Left hindlimb (tissue), 1 donor: Measurements from ENCODE around the gene SORBS2.

ENCODE experiments used
- DNase-seq: peaks from one replicate; pipeline ENCODE4 v3.0.0-alpha.2; 2018

The SORBS2 gene

DNA sequence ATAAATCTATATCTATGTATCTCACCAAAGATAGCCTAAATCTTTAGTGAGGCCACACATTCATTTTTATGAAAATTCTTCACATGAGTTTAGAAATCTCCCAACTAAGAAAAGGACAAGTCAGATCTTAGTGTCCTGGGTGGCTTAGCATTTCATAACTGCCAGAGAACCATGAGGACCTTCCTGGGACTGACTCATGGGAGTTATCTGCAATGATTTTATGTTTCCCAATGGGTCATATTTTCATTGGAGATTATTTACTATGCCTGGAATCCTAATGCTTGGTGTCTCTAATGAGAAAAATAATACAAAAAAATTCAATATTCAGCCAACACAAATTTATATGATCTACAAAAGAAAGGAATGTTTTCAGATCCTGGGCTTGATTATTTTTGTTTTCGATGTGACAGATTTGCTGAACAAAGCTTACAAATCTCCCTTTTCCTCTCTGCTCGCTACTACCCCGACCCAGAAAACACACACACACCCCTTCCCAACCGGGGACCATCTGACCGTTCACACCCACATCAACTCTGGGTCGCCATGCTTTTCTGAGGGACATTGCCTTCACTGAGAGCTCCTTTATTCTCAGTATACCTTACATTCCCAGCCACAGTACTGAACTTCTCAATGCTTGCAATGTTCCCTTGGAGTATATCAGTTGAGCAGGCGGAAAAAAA is 40.1 kb downstream of the SORBS2 start:
- DNase-seq, result no peak

DNA sequence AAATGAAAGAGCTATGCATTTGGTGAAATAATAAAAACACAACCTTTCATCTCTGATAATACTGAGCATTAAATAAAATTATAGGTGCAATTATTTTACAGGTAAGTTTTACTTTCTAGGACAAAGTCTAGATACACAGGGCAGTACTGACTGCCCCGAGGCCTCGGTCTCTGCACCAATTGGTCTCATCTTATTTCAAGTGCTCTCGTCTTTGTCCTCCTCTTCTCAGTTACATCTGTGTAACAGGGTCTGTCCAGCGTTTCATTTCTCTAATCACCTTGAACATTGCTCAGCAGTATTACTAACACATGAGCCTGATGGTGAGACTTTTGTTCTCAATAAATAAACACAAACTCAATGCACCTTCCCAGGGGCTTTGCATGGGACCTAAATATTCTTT is 44.5 kb downstream of the SORBS2 start:
- no peak for DNase-seq

DNA sequence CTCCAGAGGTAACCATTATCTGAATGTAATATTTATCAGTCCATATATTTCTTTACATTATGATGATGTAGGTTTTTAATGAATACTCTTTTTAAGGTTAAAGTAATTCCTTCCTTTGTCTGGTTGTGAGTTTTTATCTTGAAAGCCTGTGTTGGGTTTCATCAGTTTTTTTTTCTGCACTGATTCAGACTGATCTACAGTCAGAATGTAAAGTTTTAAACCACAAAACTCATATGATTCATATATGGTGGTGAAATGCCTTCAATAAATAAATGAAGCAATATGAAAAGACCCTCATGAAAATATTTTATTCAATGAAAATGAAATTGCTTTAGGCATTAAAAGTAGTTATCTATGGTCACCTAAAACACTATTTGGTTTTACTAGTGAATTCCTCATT is 47.1 kb downstream of the SORBS2 start:
- no peak for DNase-seq

DNA sequence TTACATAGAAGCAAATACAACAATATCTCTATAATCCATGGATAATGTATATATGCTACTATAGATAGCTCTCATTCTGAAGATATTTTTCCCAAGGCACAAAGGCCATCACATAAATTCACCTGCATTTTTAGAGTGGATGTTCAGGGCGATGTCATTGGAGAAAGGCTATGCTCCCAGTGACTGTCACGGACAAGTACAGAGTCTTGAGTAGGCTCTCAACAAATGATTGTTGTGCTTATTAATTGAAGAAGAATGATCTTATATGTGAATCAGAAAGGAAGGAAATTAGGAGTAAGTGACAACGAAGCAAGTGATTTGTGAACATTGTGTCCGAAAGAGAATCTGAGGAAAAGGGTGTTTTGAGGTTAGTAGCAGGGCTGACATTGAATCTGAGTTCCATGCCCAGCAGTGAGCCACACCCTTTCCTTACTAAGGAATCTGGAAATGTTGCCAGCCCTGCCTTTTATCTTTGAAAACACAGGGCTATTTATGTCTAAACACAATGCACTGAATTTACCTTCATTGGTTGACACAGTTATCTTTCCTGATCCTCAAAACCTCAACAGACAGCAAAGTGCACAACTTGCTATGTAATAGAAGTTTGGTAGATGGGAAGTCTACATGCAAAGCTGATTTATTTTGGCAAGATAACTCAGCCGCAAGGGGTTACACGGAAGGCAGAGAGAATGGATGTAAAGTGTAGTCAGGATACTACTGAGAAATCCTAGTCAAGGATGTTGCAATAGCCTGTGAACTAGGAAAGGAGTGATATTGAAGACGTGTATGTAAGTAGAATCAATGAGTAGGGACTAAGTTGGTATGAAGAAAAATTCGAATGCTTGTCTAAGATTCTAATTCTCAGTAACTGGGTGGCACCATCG is 50.4 kb downstream of the SORBS2 start:
- DNase-seq, result no peak

DNA sequence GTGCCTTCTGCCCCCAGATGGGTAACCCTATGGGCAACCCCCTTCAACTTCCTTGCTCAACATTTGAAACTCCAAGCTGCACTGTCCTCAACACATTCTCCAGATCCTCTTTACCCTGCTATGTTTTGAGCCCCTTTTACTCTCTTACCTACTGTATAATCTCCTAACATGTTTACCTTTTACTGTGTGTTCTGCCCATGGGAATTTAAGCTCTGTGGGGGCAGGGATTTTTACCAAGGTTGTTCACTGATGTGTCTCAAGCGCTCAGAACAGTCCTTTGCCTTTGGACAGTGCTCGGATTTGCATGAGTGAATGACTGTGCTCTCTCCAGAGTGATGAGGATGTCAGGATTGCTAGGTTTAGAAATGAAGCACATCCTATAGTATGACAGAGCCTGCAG is 53.2 kb downstream of the SORBS2 start:
- DNase-seq, result no peak

DNA sequence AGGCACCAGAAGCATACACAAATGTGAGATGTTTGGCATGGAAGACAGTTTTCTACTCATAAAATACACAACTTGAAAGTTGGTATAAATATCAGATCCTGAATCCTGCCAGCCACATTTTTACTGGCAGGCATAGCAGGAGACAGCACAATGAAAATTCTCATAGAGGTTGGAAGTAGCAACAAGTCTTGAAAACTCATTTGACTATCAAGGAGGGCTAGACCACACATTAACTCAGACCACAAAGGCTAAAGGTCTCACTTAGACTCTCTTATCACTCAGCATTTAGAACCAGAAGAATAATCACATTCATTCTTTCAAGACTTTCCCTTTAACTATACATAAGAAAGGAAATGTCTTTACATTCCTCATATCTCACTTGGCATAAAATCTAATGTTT is 56.5 kb downstream of the SORBS2 start:
- no peak for DNase-seq

DNA sequence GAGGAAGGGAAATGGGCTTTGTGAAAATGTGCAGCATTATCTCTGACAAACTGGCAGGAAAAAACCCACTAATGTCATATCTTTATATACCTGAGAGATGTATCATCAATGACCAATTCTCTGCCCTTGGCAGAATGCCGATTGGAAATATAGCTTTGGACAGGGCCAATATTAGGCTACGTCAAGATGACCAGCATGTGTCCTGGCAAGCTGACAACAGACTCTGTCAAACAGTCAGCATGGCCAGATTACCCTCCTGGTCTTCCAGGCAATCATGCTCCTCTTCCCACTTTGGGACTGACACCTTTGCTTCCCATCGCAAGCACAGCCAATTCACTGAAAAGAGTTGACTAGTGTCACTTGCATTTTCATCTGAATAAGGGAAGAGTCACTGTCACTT is 57.0 kb downstream of the SORBS2 start:
- DNase-seq, result no peak

DNA sequence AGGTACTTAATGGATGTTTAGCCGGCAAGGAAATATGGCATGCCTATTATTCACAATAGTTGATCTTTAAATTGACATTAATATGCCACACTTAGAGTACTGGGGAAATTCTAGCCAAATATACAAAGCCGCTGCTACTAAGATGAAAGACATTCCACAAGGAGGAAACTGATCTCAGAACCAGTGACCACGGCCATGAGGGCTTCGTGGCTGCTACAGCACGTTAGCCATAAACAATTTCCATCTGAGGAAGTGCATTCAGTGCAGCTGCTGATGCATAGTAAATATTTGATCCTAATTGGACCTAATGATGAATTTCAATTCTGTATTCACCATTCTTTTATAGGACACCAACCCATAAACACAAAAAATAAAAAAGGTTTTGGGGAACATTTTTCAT is 59.1 kb downstream of the SORBS2 start:
- no peak for DNase-seq

DNA sequence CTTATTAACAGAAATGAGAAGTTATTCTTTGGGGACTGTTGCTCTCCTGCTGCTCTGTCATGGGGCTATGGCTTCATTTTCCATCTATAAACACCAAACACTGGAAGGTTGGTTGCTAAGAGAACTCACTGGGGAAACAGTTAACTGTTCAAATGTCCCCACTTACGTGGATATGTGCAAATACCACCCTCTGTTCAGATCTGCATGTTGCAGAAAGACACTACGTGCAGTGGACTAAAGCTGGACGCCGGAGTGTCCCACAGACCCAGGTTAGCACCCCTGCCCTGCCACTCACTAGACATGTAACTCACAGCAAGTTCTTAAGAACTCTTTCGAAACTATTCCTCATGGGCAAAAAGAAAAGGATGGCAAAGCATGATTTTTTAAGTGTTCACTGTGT is 62.1 kb downstream of the SORBS2 start:
- DNase-seq, result no peak

DNA sequence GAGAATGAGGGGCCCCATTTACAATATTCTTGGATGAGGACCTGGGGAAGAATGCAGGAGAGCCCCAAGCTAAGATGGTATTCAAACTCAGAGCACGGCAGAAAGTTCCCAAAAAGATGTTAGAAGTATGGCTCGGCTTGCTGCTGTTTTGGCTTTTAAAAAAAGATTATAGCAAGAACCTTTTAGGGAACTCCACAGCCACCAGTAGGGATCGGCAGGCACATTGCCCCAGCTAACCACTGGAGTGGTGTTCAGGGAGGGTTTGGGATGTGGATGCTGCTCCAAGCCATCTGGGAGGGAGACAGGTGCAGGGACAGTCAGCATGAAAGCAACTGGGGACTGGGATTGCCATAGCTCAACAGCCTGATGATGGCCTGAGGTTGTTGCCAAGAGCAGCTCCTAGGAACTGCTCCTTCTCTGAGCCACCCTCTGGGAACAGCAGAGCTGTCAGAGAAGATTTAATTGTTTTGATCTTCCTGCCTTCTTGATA is 63.0 kb downstream of the SORBS2 start:
- DNase-seq, result no peak

DNA sequence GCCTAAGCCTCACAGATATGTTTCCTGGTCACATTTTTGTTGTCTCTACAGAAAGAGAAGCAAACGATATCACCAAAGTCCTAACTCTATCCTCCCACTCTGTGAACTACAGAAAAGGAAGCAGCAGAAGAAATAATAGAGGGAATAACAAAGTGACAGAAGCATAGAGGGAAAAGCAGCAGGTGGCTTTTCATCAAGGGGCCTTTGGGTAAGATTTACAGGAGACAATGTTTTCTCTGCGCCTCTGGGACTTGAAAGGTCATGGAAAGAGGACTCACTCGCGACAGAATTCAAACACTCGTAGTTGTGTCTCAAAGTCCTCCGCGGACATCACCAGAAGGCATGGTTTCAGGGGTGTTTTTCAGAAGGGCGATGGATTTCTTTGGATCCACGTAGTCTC is 66.1 kb downstream of the SORBS2 start:
- DNase-seq, result no peak

DNA sequence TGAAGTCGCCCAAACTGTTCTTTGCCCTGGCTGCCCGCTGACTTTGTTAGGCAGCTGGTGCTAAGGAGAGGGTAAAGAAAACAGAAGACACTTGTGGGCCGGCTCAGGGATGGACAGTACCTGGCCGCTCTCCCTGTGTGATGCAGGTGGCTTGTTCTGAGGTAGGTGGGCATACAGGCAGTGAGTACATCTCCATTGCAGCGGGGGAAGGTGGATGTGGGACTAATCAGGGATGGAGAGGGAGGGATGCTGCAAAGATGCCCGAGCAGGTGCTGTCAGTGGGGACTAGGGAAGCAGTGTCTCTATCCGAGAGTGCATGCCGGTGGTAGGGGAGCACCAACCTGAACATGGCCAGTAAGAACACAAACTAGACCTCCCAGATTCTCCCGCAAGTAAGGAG is 67.0 kb downstream of the SORBS2 start:
- no peak for DNase-seq

DNA sequence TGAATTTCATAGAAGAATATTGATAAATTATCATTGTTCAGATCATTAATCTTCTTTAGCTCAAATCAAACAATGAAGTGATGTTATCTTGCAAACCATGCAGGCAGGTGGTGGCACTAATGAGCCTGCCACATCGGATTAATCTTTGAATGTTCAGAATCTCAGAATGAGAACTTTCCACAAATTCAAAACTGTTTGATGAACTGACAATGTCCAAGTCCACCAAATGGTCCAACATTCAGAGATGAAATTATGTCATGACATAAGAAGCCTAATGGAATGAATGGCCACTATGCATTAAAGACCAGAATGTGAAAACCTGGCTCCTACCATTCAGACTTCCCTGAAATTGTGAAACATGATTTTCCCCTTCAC is 67.5 kb downstream of the SORBS2 start:
- DNase-seq, result no peak

DNA sequence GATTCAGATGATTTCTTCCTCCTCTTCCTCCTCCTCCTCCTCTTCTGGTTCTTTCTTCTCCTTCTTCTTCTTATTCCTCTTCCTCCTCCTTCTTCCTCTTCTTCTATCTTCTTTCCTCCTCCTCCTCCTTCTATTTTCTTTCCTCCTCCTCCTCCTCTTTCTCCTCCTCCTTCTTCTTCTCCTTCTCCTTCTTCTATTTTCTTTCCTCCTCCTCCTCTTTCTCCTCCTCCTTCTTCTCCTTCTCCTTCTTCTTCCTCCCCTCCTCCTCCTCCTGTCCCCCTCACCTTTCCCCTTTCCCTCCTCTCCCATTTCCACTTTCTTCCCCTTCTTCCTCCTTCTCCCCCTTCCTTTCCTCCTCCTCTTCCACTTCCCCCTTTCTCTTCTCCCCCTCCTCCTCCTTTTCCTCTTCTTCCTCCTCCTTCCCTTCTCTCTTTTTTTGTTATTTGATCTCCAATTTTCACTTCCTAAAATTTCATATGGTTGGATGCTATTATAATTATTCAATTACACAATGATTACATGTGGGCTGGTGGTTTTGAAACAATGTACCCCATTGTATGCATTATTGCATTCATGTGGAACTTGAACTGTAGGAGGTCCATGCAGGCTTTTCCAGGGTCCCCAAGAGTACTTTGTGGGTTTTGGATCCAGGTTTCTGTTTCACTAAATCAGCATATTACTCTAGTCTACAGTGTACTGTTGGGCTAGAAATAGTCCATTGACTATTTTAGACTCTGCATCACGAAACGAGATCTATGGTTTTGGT is 68.1 kb downstream of the SORBS2 start:
- DNase-seq, result no peak

DNA sequence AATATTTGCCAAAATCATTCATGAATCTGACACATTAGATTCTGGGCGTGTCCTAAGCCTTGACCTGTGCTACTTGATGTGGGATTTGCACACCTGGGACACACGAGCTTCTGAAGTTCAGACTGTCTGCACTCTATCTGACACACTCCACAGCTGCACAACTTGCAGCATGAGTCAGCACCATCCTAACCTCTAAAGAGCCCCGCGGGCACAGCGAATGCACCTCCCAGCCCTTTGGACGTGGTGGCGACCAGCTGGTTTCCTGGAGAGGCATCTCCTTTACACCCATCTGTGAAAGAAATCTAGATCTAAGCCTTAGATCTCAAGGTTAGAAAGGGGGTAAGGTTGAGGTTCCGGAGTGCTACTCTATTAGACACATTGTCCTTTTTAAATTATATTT is 69.2 kb downstream of the SORBS2 start:
- no peak for DNase-seq

DNA sequence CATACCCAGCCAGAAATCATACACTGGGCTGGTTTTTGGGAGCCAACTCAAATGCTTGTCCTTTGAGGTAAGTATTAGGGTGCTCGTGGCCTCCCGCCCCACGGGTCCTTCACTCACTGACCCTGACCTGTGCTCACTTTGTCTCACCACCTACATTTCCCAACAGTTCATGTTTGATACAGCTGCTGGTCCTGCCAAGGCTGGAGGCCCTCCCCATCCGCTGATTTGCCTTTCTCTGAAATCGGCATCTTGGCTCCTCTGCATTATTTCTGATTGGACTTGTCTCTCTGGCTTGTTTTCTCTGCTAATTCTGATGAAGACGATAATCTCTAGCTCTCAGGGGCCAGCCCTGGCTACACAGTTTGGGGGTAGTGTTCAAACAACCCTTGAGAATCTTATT is 70.2 kb downstream of the SORBS2 start:
- DNase-seq, result no peak

DNA sequence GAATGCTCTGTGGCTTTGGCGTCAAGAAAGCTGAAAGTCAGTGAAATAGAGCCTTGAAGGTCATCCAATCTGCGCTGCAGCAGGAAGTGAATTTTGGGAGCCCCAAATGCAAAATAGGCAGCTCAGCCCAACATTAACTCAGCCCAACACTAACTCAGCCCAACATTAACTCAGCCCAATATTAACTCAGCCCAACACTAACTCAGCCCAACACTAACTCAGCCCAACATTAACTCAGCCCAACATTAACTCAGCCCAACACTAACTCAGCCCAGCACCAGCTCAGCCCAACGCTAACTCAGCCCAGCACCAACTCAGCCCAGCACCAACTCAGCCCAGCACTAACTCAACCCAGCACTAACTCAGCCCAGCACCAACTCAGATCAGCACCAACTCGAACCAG is 71.5 kb downstream of the SORBS2 start:
- DNase-seq, result no peak

DNA sequence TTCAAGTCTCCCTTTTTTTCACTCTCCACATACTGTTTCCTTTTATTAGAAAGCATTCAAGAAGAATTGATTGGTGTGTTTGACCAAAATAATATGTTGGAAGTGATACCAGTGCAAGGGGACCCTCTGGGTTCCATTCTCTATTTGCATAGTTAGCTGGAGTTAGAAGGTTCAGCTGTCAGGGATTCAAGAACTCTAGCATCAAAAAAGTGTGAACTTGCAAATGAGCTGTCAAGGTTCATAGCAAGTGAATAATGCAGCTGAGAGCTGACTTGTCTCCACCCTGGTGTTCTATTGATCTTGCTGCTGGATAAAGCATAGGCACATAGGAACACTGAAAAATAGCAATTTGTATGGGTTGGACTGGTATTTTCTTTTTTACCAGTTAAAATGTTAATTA is 73.2 kb downstream of the SORBS2 start:
- no peak for DNase-seq

DNA sequence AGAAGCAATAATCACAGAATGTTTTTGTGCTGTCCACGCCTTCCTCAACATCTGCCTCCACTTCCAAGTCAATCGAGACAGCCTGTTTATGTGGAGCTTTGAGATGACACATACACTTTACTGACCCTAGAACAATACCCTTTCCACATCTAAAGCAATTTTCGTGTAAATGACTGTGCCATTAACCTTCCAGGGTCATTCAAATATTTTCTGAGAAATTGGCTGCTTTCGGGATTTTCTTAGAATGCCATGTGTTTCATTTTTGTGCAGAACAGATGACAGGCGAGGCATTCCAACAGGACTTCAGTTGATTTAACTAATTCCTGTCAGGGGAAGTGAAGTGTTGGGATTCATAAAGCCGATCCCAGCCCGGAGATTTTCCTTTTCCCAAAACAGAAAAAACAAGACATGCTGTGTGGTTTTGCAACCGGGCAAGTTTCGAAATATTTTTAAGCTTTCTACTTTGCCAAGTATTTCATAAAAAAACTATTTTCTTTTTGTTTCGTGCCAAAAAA is 73.9 kb downstream of the SORBS2 start:
- no peak for DNase-seq

DNA sequence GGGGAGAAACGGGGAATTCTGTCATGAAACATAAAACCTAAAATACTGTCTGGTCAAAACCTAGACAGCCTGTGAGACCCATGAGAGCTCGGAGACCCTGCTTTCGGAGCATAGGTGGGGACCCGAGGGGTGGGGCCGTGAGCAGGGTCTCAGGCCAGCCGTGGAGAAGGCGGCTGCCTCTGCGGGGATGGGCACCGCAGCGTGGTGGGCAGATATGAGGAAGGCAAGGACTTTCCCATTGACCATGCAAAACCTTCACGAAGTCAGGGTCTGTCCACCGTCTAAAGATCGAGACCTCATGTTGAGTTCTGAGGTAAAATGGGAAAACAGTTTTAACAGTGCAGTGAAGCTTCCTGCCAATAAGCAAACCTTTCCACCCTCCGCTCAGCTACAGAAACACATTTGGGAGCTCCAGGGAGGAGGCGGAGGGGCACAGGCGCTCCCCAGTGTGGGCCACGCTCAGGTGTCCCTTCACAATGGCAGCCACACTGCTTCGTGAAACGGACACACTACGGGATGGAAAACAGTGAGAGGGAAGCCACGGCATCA is 74.4 kb downstream of the SORBS2 start:
- DNase-seq, result no peak

DNA sequence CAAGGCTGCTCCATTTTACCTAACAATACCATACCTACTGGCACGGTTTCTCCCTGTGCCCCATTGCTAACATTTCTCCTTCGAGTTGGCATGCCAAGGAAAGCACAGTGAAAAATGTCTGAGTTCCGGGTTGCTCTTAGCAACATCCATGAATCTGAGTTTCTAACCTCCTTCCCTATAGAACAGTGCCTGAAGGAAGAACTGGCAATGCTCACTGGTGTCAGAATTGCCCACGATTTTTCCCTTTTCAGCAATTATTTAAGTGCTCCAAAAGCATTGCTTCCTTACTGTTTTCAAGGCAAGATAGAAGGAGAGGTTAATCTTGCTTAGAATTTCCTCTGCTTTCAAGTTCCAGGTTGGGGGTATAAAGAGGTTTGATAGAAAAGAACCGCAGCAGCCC is 75.1 kb downstream of the SORBS2 start:
- no peak for DNase-seq

DNA sequence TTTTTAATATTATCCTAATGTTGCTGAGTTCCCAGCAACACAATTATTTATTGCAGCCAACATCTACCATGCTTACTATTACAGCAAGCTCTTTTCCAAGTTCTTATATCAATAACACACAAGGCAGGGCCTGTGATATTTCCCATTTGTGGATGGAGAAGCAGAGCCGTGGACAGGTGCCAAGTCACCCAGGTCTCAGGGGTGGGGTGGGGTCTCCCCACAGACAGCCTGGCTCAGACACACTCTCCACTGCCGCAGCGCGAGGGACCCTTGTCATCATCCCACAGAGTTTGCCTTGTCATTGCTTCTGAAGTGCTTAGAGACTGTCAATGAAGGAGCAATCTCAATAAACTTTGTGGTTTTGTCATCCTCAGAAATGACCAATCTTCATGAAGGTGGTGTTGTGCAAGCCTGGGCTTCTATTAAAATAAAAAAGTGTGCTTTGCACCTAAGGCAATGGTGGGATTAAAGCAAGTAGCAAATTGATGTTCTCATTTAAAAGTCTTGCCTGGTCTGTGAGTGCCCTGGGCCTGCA is 76.1 kb downstream of the SORBS2 start:
- no peak for DNase-seq

DNA sequence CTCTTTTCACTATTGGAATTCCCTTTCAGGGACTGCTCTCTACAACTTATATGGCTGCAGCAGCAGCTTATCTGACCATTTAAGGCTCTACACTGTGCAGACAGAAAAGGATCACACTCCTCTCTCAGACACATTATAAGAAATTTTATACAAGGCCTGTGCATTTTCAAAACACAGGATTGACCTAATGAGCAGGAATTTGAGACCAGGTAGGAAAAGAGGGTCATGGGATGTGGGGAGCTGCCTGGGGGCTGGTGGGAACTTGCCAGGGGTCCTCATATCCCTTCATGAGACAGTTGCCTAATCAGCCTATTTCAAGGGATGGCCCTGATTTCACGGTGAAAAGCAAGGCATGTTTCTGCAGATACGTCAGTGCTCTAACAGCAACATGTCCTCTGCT is 77.1 kb downstream of the SORBS2 start:
- DNase-seq, result no peak
